ENCODE data around the gene UGT1A9.
"Not testable (repeated sequence)": the region's sequence is repeated elsewhere in the genome, so short reads cannot be mapped to it uniquely, and the experiment has no call there.

GRCh38 chr2:233700842-233701241 lies 29.1 kb downstream of the UGT1A9 start:
- TF ChIP-seq CTCF (IDR thresholded peaks at IDR 0.05; ENCODE audit: borderline replicate concordance, extremely low read depth, low read length, poor library complexity, severe bottlenecking); EZH2 (IDR thresholded peaks at IDR 0.05; ENCODE audit: borderline replicate concordance, low read depth, low read length, severe bottlenecking): not testable (repeated sequence)

Measured in DND-41 (cell line).